AG04450 (cell line): Measurements from ENCODE around the gene KIF25. TPM values are rescaled to one million over a fixed set of nuclear protein-coding genes. Genes with fewer than 3 reads are reported as not detected.

Experiments used
- CTCF ChIA-PET: fragments of 300-600, 350-600 bp; formaldehyde crosslinking; extraction: SDS; loops from one replicate; lab custom pipeline; 2022; ENCODE audit warnings: antibody characterized with exemption, inconsistent platforms; lab: Charles Lee
- POLR2A ChIA-PET: fragments of 350-600 bp; formaldehyde crosslinking; extraction: SDS; loops from one replicate; lab custom pipeline; 2021; ENCODE audit warnings: antibody characterized with exemption, inconsistent platforms; lab: Yijun Ruan, JAX
- DNase-seq: peaks from one replicate; pipeline ENCODE4 v3.0.0-alpha.2; 2011; ENCODE audit warnings: low read depth, low spot score
- H3K27ac ChIP-seq: one replicate; pipeline ENCODE4 v1.5.1; 2012; ENCODE audit warnings: low read depth, low read length, control low read depth
- H3K27me3 ChIP-seq: one replicate; pipeline ENCODE4 v1.6.0; 2012; ENCODE audit warnings: low read length; ENCODE audit not compliant: control insufficient read depth, insufficient read depth
- H3K4me3 ChIP-seq: 2 replicates; pipeline ENCODE4 v1.5.1; 2011; ENCODE audit warnings: mild to moderate bottlenecking, low read depth, low read length, control low read depth
- H3K9me3 ChIP-seq: 2 replicates; pipeline ENCODE4 v1.5.1; 2012; ENCODE audit warnings: low read length; ENCODE audit not compliant: control insufficient read depth, insufficient read depth
- CTCF ChIP-seq: IDR thresholded peaks from 2 replicates; pipeline ENCODE4 v1.5.1; 2011; ENCODE audit warnings: low read depth, low read length, control low read depth, inconsistent platforms
- polyA plus RNA-seq: library from polyadenylated mRNA; depleted of rRNA; stranded (reverse); fragments of >200 nt; gene quantifications from 2 replicates; pipeline ENCODE4 v1.2.3, GENCODE V29; 2011

KIF25 gene
- polyA plus RNA-seq, 1 experiment = not detected

DNA sequence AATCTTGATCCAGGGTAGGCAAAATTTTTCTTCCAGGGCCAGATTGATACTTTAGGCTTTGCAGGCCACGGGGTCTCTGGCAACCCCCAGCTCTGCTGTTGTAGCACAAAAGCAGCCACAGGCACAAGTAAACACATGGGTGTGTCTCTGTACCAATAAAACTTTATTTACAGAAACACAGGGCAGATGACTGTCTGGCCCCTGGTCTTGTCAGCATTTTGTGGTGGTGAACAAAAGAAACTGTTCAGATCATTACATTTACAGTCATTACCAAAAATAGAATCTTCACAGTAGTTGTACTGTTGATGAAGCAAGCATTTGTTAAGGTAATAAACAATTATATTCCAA is 45.0 kb upstream of the KIF25 start:
- Histone ChIP-seq H3K27ac (no peak overlapping the region), H3K9me3 (no peaks in the 10 kb centered on the region; the same call in 1 of the 2 replicates), H3K27me3 (no peaks in the 10 kb centered on the region), H3K4me3 (no peak overlapping the region)
- no peak for TF ChIP-seq CTCF
- CTCF ChIA-PET = no interaction called here
- POLR2A ChIA-PET = no interaction called here
- DNase-seq = no peak

- Histone ChIP-seq H3K9me3 (no peaks in the 10 kb centered on the region; the same call in 1 of the 2 replicates), H3K27ac (no peak overlapping the region), H3K27me3 (no peaks in the 10 kb centered on the region), H3K4me3 (no peak overlapping the region)
- no peak for DNase-seq
- ChIA-PET POLR2A (no interaction called here), CTCF (no interaction called here)
- no peak for TF ChIP-seq CTCF
Measured at GRCh38 chr6:167953551-167953950, 43.9 kb upstream of the KIF25 start.

GRCh38 chr6:167954151-167954550 is 43.3 kb upstream of the KIF25 start:
- no peaks in the 10 kb centered on the region; the same call in 1 of the 2 replicates for H3K9me3 ChIP-seq
- ChIA-PET POLR2A (no interaction called here), CTCF (no interaction called here)
- TF ChIP-seq CTCF = no peak
- no peak overlapping the region for H3K27ac ChIP-seq
- H3K27me3 ChIP-seq = no peaks in the 10 kb centered on the region
- H3K4me3 ChIP-seq = no peak overlapping the region
- DNase-seq = no peak

- POLR2A ChIA-PET = no interaction called here
- no peaks in the 10 kb centered on the region; the same call in 1 of the 2 replicates for H3K9me3 ChIP-seq
Measured at GRCh38 chr6:167956491-167956890, 41.0 kb upstream of the KIF25 start.

GRCh38 chr6:167956983-167957492 is 40.4 kb upstream of the KIF25 start:
- no peak for TF ChIP-seq CTCF
- CTCF ChIA-PET = interaction anchor here (0.6 kb wide), 1 partner anchor 28 kb away, joined by 3 read pairs; no protein-coding TSS in a partner anchor

More at GRCh38 chr6:167956491-167956890, 41.0 kb upstream of the KIF25 start:
- Histone ChIP-seq H3K27ac (no peak overlapping the region), H3K4me3 (no peak overlapping the region), H3K27me3 (no peaks in the 10 kb centered on the region)
- no peak for TF ChIP-seq CTCF
- CTCF ChIA-PET = no interaction called here
- no peak for DNase-seq

More at GRCh38 chr6:167956983-167957492, 40.4 kb upstream of the KIF25 start:
- POLR2A ChIA-PET = no interaction called here
- Histone ChIP-seq H3K4me3 (no peak overlapping the region), H3K27me3 (no peaks in the 10 kb centered on the region), H3K9me3 (no peaks in the 10 kb centered on the region), H3K27ac (no peak overlapping the region)
- no peak for DNase-seq
